Measurements from ENCODE around the gene TBX2. TPM values are rescaled to one million over a fixed set of nuclear protein-coding genes. Genes with fewer than 3 reads are reported as not detected.

The TBX2 gene
- total RNA-seq, 1 donor from 2014 or later, result 16.1 TPM

DNA sequence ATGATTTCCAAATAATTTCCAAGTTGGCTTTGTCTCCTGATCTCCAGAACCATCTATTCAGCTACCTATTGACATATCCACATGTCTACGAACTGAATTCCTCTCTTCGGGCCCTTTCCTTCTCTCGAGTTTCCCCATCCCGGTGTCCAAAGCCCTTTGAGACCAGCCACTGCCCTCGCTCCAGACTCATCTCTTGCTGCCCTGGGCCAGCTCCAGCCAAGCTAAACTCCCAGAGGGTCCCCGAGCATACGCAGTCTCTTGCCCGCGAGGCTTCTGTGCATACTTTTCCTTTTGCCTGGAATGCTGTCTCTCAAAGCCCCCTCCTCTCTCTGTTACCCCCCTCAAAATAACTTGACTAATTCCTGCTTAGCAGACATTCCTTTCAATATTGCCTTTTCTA lies 27.2 kb upstream of the TBX2 start:
- Mint-ChIP-seq H3K4me1 (peaks cover 29% of the 10 kb centered on the region), H3K27ac (ENCODE audit: unreplicated experiment) (no peak overlapping the region), H3K27me3 (ENCODE audit: low read depth) (peaks cover 2% of the 10 kb centered on the region), H3K9me3 (no peaks in the 10 kb centered on the region), H3K36me3 (ENCODE audit: low read depth) (peaks cover 4% of the 10 kb centered on the region), H3K4me3 (no peak overlapping the region)
- no peak for DNase-seq (ENCODE audit: low read depth, low spot score)
- TF ChIP-seq, protein P1, sequence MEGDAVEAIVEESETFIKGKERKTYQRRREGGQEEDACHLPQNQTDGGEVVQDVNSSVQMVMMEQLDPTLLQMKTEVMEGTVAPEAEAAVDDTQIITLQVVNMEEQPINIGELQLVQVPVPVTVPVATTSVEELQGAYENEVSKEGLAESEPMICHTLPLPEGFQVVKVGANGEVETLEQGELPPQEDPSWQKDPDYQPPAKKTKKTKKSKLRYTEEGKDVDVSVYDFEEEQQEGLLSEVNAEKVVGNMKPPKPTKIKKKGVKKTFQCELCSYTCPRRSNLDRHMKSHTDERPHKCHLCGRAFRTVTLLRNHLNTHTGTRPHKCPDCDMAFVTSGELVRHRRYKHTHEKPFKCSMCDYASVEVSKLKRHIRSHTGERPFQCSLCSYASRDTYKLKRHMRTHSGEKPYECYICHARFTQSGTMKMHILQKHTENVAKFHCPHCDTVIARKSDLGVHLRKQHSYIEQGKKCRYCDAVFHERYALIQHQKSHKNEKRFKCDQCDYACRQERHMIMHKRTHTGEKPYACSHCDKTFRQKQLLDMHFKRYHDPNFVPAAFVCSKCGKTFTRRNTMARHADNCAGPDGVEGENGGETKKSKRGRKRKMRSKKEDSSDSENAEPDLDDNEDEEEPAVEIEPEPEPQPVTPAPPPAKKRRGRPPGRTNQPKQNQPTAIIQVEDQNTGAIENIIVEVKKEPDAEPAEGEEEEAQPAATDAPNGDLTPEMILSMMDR (conservative IDR thresholded peaks at IDR 0.05), result no peak

DNA sequence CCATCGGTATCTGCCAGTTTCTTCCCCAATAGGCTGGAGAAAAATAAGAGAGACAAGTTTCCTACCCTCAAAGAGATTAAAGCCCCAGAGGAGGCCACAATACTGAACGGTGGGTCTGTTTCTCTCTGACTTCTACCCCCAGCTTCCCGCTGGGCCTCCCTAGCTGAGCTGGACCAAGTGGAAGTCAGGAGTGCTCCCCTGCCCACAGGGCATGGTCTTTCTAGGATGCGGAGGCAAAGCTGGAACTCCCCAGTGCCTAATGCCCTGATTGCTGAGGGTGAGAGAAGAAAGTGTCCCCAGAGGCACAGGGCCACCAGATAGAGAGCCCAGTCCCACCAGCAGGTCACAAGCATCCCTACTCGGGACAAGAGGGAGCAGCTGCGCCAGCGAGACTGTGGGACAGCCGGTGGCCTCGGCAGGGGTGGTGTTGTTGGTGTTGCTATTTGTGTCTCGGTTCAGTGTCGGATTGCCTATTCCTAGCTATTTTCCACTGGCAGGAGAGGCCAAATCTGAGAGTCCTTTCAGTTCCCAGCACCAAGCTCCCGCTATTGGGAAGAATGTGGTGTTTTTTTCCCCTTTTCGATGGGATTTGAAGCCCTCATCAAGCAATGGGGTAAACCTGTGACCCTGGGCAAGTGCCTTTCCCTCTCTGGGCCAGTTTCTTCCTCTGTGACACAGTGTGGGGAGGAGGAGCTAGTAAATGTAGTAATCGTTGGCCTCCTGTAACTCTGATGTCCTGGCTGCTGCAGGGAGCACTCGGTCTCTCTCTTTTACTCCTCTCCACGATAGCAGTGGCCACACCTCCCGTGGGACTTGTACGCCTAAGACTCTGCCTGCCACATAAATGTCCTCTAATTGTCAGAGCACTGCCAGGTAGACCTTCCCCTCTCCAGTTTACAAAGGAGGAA lies 22.5 kb upstream of the TBX2 start:
- Mint-ChIP-seq H3K4me3 (no peak overlapping the region), H3K27ac (ENCODE audit: unreplicated experiment) (no peak overlapping the region), H3K27me3 (ENCODE audit: low read depth) (peaks cover 11% of the 10 kb centered on the region), H3K4me1 (peaks cover 41% of the 10 kb centered on the region), H3K9me3 (no peaks in the 10 kb centered on the region), H3K36me3 (ENCODE audit: low read depth) (peaks cover 1% of the 10 kb centered on the region)
- TF ChIP-seq, protein P1 (conservative IDR thresholded peaks at IDR 0.05), result no peak
- DNase-seq (ENCODE audit: low read depth, low spot score), result no peak

- no peaks in the 10 kb centered on the region for H3K36me3 Mint-ChIP-seq (ENCODE audit: low read depth)
- H3K4me3 Mint-ChIP-seq, result no peak overlapping the region
- no peaks in the 10 kb centered on the region for H3K9me3 Mint-ChIP-seq
- DNase-seq (ENCODE audit: low read depth, low spot score), result no peak
- TF ChIP-seq, protein P1 (conservative IDR thresholded peaks at IDR 0.05), result no peak
- H3K27ac Mint-ChIP-seq (ENCODE audit: unreplicated experiment), result no peak overlapping the region
- H3K27me3 Mint-ChIP-seq (ENCODE audit: low read depth), result peaks cover 11% of the 10 kb centered on the region
- H3K4me1 Mint-ChIP-seq, result peaks cover 43% of the 10 kb centered on the region
Observed at GRCh38 chr17:61378658-61379456, 20.8 kb upstream of the TBX2 start.

GRCh38 chr17:61379457-61380216 lies 20.0 kb upstream of the TBX2 start:
- Mint-ChIP-seq H3K4me1 (peaks cover 39% of the 10 kb centered on the region), H3K9me3 (no peaks in the 10 kb centered on the region), H3K27ac (ENCODE audit: unreplicated experiment) (peak overlapping the region; percentile 19), H3K4me3 (no peak overlapping the region), H3K27me3 (ENCODE audit: low read depth) (peaks cover 11% of the 10 kb centered on the region), H3K36me3 (ENCODE audit: low read depth) (no peaks in the 10 kb centered on the region)
- no peak for DNase-seq (ENCODE audit: low read depth, low spot score)
- TF ChIP-seq, protein P1 (conservative IDR thresholded peaks at IDR 0.05), result no peak

DNA sequence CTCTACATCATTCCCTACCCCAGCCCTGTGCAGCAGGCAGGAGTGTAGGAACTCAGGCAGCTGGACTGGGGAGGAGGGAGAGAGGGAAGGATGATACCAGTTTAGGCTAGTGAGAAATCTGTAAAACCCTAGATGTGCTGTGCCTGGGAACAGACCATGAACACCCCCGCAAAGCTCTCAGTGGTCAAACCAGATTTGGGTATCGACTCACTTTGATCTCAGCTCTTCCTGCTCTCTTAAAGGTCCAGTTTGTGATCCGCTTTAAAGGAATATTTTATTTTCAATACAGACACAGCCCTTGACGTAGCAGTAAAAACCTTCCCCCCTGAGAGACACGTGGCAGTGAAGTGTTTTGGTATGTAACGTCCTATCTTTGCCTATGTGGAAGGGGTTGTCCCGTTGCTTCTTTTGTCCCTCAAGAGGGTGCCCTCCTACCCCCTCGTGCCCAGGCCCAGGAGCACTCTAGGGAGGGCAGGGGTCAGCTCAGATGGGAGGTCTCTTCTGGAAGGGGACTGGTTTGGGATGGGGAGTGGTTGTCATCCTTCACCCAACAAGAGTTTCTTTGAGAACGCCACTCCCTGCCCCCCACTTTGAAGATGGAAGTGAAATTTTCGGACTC lies 19.3 kb upstream of the TBX2 start:
- H3K4me3 Mint-ChIP-seq, result peak overlapping the region; percentile 39
- no peaks in the 10 kb centered on the region for H3K36me3 Mint-ChIP-seq (ENCODE audit: low read depth)

More for the DNA sequence above, 19.3 kb upstream of the TBX2 start:
- Mint-ChIP-seq H3K4me1 (peaks cover 42% of the 10 kb centered on the region), H3K9me3 (no peaks in the 10 kb centered on the region), H3K27ac (ENCODE audit: unreplicated experiment) (no peak overlapping the region), H3K27me3 (ENCODE audit: low read depth) (peaks cover 14% of the 10 kb centered on the region)
- TF ChIP-seq, protein P1 (conservative IDR thresholded peaks at IDR 0.05), result no peak
- DNase-seq (ENCODE audit: low read depth, low spot score), result no peak

All from neural crest cell (in vitro differentiated cells).